Activated naive CD8-positive, alpha-beta T cell treated with anti-CD3 and anti-CD28 coated beads, Interleukin-2, amount 10 ng/mL, durations not matched to agents 7 days and 5 days (primary cell): Measurements from ENCODE around the gene RAB15. TPM values are rescaled to one million over a fixed set of nuclear protein-coding genes. Genes with fewer than 3 reads are reported as not detected.
"Not testable (repeated sequence)": the region's sequence is repeated elsewhere in the genome, so short reads cannot be mapped to it uniquely, and the experiment has no call there.

Source experiments
- ATAC-seq: fragments of 150-1000 bp; cut with Tn5 transposase; one replicate; pipeline ENCODE4 v1.10.0; 2021; ENCODE audit warnings: low read depth, moderate library complexity
- POLR2A ChIA-PET: fragments of 350-600 bp; sonication (Branson Sonifier 250); formaldehyde crosslinking; loops from one replicate; lab custom pipeline; 2021; ENCODE audit warnings: antibody characterized with exemption; lab: Charles Lee
- DNase-seq: peaks from one replicate; pipeline ENCODE4 v3.0.0; 2021
- H3K27ac Mint-ChIP-seq: one replicate; pipeline ENCODE4 v1.8.0; 2022; ENCODE audit warnings: mild to moderate bottlenecking, mixed read lengths
- H3K27me3 Mint-ChIP-seq: one replicate; pipeline ENCODE4 v1.8.0; 2022; ENCODE audit warnings: mild to moderate bottlenecking, moderate library complexity, mixed read lengths
- H3K36me3 Mint-ChIP-seq: one replicate; pipeline ENCODE4 v1.8.0; 2021; ENCODE audit warnings: mild to moderate bottlenecking, mixed read lengths
- H3K4me1 Mint-ChIP-seq: one replicate; pipeline ENCODE4 v1.8.0; 2021; ENCODE audit warnings: mixed read lengths
- H3K4me3 Mint-ChIP-seq: one replicate; pipeline ENCODE4 v1.8.0; 2022; ENCODE audit warnings: mild to moderate bottlenecking, moderate library complexity, mixed read lengths
- H3K9me3 Mint-ChIP-seq: one replicate; pipeline ENCODE4 v1.8.0; 2021; ENCODE audit warnings: mixed read lengths
- total RNA-seq, 2 experiments: library from RNA; stranded (reverse); gene quantifications; one replicate each; pipeline ENCODE4 v1.2.3, GENCODE V29; 2021

The RAB15 gene
- total RNA-seq, 2 experiments from 2014 or later, result 2.7 to 3.5 TPM

- Mint-ChIP-seq H3K27me3 (no peaks in the 10 kb centered on the region), H3K4me3 (no peak overlapping the region), H3K4me1 (peaks cover 18% of the 10 kb centered on the region), H3K27ac (no peak overlapping the region), H3K9me3 (no peaks in the 10 kb centered on the region), H3K36me3 (peaks cover 41% of the 10 kb centered on the region)
- DNase-seq, result no peak
- POLR2A ChIA-PET, result no interaction called here
- no peak for ATAC-seq
These were observed 51.7 kb downstream of the RAB15 start for GRCh38 chr14:64920465-64920864.

- DNase-seq (no peak), ATAC-seq (no peak)
- H3K9me3 Mint-ChIP-seq, result no peaks in the 10 kb centered on the region
- H3K4me1 Mint-ChIP-seq, result peaks cover 25% of the 10 kb centered on the region
- no peak overlapping the region for H3K4me3 Mint-ChIP-seq
- no peak overlapping the region for H3K27ac Mint-ChIP-seq
- no peaks in the 10 kb centered on the region for H3K27me3 Mint-ChIP-seq
- peaks cover 40% of the 10 kb centered on the region for H3K36me3 Mint-ChIP-seq
- POLR2A ChIA-PET, result no interaction called here
These were observed 52.5 kb downstream of the RAB15 start for GRCh38 chr14:64919618-64920017.

- H3K27me3 Mint-ChIP-seq, result no peaks in the 10 kb centered on the region
- no peak overlapping the region for H3K4me3 Mint-ChIP-seq
- POLR2A ChIA-PET, result no interaction called here
- peaks cover 25% of the 10 kb centered on the region for H3K4me1 Mint-ChIP-seq
- ATAC-seq, result no peak
- H3K36me3 Mint-ChIP-seq, result peaks cover 37% of the 10 kb centered on the region
- no peak for DNase-seq
- H3K9me3 Mint-ChIP-seq, result no peaks in the 10 kb centered on the region
- no peak overlapping the region for H3K27ac Mint-ChIP-seq
These were observed 52.9 kb downstream of the RAB15 start for GRCh38 chr14:64919215-64919614.

- POLR2A ChIA-PET, result no interaction called here
- H3K4me1 Mint-ChIP-seq, result peaks cover 29% of the 10 kb centered on the region
- H3K27me3 Mint-ChIP-seq, result no peaks in the 10 kb centered on the region
- peaks cover 31% of the 10 kb centered on the region for H3K36me3 Mint-ChIP-seq
- ATAC-seq (no peak), DNase-seq (no peak)
- H3K9me3 Mint-ChIP-seq, result no peaks in the 10 kb centered on the region
- no peak overlapping the region for H3K4me3 Mint-ChIP-seq
- H3K27ac Mint-ChIP-seq, result no peak overlapping the region
These were observed 53.9 kb downstream of the RAB15 start for GRCh38 chr14:64918216-64918615.

GRCh38 chr14:64915797-64916196, 56.3 kb downstream of the RAB15 start:
- peaks cover 24% of the 10 kb centered on the region for H3K36me3 Mint-ChIP-seq
- peaks cover 31% of the 10 kb centered on the region for H3K4me1 Mint-ChIP-seq
- H3K27me3 Mint-ChIP-seq, result peaks cover 2% of the 10 kb centered on the region
- H3K9me3 Mint-ChIP-seq, result no peaks in the 10 kb centered on the region
- DNase-seq (no peak), ATAC-seq (no peak)
- peak overlapping the region; percentile 95 for H3K4me3 Mint-ChIP-seq
- POLR2A ChIA-PET, result interaction anchor here (0.7 to 2.2 kb wide), 4 partner anchors 9 to 93 kb away, joined by 3 to 17 read pairs (median 4); no protein-coding TSS in a partner anchor
- no peak overlapping the region for H3K27ac Mint-ChIP-seq

GRCh38 chr14:64915029-64915424, 57.1 kb downstream of the RAB15 start:
- DNase-seq (no peak), ATAC-seq (no peak)
- H3K4me1 Mint-ChIP-seq, result peaks cover 31% of the 10 kb centered on the region
- peak overlapping the region; percentile 95 for H3K4me3 Mint-ChIP-seq
- H3K9me3 Mint-ChIP-seq, result no peaks in the 10 kb centered on the region
- peak overlapping the region; percentile 91 for H3K27ac Mint-ChIP-seq
- peaks cover 19% of the 10 kb centered on the region for H3K36me3 Mint-ChIP-seq
- POLR2A ChIA-PET, result interaction anchor here (0.7 to 2.2 kb wide), 10 partner anchors 10 to 92 kb away, joined by 3 to 17 read pairs (median 5); partner anchors contain the start of gene FNTB
- H3K27me3 Mint-ChIP-seq, result peaks cover 8% of the 10 kb centered on the region

- Mint-ChIP-seq H3K36me3 (peaks cover 19% of the 10 kb centered on the region), H3K4me1 (peaks cover 30% of the 10 kb centered on the region), H3K4me3 (peak within 1 kb of the TSS; percentile 95), H3K9me3 (no peaks in the 10 kb centered on the region), H3K27me3 (peaks cover 12% of the 10 kb centered on the region), H3K27ac (peak within 1 kb of the TSS; percentile 91)
- peak; percentile 93 for ATAC-seq
- peak; percentile 87 for DNase-seq
- POLR2A ChIA-PET, result interaction anchor here (0.7 to 2.2 kb wide), 10 partner anchors 10 to 145 kb away, joined by 3 to 17 read pairs (median 5); partner anchors contain the start of gene FNTB
These were observed 57.7 kb downstream of the RAB15 start, which contains the start of gene CHURC1 for GRCh38 chr14:64914237-64915028. TSS of gene CHURC1 (plus strand) at chr14:64914455. CDS start at chr14:64914496, 41 bp downstream.

GRCh38 chr14:64913477-64913876, 58.7 kb downstream of the RAB15 start:
- not testable (repeated sequence) for H3K9me3 Mint-ChIP-seq, DNase-seq, ATAC-seq, H3K27ac Mint-ChIP-seq
- H3K4me3 Mint-ChIP-seq, result peak overlapping the region; percentile 95
- H3K27me3 Mint-ChIP-seq, result peaks cover 12% of the 10 kb centered on the region
- H3K36me3 Mint-ChIP-seq, result peaks cover 19% of the 10 kb centered on the region
- POLR2A ChIA-PET, result interaction anchor here (0.7 to 2.2 kb wide), 3 partner anchors 15 to 144 kb away, joined by 3 to 17 read pairs (median 5); partner anchors contain the start of gene FNTB
- peaks cover 30% of the 10 kb centered on the region for H3K4me1 Mint-ChIP-seq

- H3K4me3 Mint-ChIP-seq, result no peak overlapping the region
- peaks cover 18% of the 10 kb centered on the region for H3K27me3 Mint-ChIP-seq
- ATAC-seq, result no peak
- H3K36me3 Mint-ChIP-seq, result peaks cover 11% of the 10 kb centered on the region
- POLR2A ChIA-PET, result interaction anchor here (0.7 kb wide), 1 partner anchor 15 kb away, joined by 3 read pairs; no protein-coding TSS in a partner anchor
- H3K4me1 Mint-ChIP-seq, result peaks cover 26% of the 10 kb centered on the region
- no peak overlapping the region for H3K27ac Mint-ChIP-seq
- no peaks in the 10 kb centered on the region for H3K9me3 Mint-ChIP-seq
- DNase-seq, result no peak
These were observed 59.9 kb downstream of the RAB15 start for GRCh38 chr14:64912261-64912660.

GRCh38 chr14:64910847-64911495, 61.2 kb downstream of the RAB15 start:
- POLR2A ChIA-PET, result no interaction called here
- H3K4me3 Mint-ChIP-seq, result no peak overlapping the region
- H3K36me3 Mint-ChIP-seq, result peaks cover 2% of the 10 kb centered on the region
- peaks cover 24% of the 10 kb centered on the region for H3K4me1 Mint-ChIP-seq
- H3K27ac Mint-ChIP-seq, result no peak overlapping the region
- no peak for ATAC-seq
- DNase-seq, result no peak
- H3K27me3 Mint-ChIP-seq, result peaks cover 21% of the 10 kb centered on the region
- H3K9me3 Mint-ChIP-seq, result no peaks in the 10 kb centered on the region

- H3K27ac Mint-ChIP-seq, result no peak overlapping the region
- peaks cover 5% of the 10 kb centered on the region for H3K4me1 Mint-ChIP-seq
- DNase-seq, result no peak
- no peaks in the 10 kb centered on the region for H3K36me3 Mint-ChIP-seq
- ATAC-seq, result no peak
- H3K9me3 Mint-ChIP-seq, result no peaks in the 10 kb centered on the region
- H3K4me3 Mint-ChIP-seq, result no peak overlapping the region
- POLR2A ChIA-PET, result no interaction called here
- H3K27me3 Mint-ChIP-seq, result peaks cover 34% of the 10 kb centered on the region
These were observed 66.1 kb downstream of the RAB15 start for GRCh38 chr14:64906022-64906421.

- POLR2A ChIA-PET, result interaction anchor here (0.7 kb wide), 1 partner anchor 36 kb away, joined by 3 read pairs; no protein-coding TSS in a partner anchor
These were observed 72.2 kb downstream of the RAB15 start for GRCh38 chr14:64899958-64900357.

More at GRCh38 chr14:64899958-64900357, 72.2 kb downstream of the RAB15 start:
- DNase-seq, result no peak
- Mint-ChIP-seq H3K9me3 (no peaks in the 10 kb centered on the region), H3K27me3 (peaks cover 33% of the 10 kb centered on the region), H3K4me1 (no peaks in the 10 kb centered on the region), H3K27ac (no peak overlapping the region), H3K36me3 (no peaks in the 10 kb centered on the region), H3K4me3 (no peak overlapping the region)
- ATAC-seq, result no peak
